ENCODE data around the gene SMAD7. TPM values are rescaled to one million over a fixed set of nuclear protein-coding genes. Genes with fewer than 3 reads are reported as not detected.

SMAD7 gene
- total RNA-seq, 4 donors from 2014 or later, result 19.6 to 23.9 (median 20.7) TPM

DNA sequence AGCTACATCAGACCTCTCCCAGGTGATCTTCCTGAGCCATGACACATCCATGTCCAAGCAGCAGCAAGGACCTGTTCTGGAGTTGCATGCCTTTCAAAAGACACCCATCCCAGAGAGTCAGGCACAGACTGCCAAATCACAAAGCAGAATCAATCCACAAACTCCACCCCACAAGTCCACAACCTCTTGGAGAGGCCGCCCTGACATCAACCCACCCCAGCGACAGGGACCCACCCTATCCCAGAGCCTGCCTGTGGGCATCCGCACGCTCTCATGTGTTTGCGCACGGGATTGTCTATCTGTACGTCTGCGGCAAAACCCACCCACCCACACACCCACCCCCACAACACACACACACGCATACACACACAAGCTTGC is 11.9 kb downstream of the SMAD7 start:
- TF ChIP-seq, protein P1, sequence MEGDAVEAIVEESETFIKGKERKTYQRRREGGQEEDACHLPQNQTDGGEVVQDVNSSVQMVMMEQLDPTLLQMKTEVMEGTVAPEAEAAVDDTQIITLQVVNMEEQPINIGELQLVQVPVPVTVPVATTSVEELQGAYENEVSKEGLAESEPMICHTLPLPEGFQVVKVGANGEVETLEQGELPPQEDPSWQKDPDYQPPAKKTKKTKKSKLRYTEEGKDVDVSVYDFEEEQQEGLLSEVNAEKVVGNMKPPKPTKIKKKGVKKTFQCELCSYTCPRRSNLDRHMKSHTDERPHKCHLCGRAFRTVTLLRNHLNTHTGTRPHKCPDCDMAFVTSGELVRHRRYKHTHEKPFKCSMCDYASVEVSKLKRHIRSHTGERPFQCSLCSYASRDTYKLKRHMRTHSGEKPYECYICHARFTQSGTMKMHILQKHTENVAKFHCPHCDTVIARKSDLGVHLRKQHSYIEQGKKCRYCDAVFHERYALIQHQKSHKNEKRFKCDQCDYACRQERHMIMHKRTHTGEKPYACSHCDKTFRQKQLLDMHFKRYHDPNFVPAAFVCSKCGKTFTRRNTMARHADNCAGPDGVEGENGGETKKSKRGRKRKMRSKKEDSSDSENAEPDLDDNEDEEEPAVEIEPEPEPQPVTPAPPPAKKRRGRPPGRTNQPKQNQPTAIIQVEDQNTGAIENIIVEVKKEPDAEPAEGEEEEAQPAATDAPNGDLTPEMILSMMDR (IDR thresholded peaks at IDR 0.05), result no peak
- no peak for TF ChIP-seq POLR2A (IDR thresholded peaks at IDR 0.05)
- intact Hi-C loops (cut with DNase I; ENCODE audit: low total_unique reads), result no loop called here
- WGBS, 2 donors, result 22 to 27% methylated on average over 9 of the region's 9 CpGs
- DNase-seq (ENCODE audit: low spot score in 2 of 2), result no peak
- no peak overlapping the region for H3K4me3 ChIP-seq (ENCODE audit: low read depth, poor library complexity, severe bottlenecking)

DNA sequence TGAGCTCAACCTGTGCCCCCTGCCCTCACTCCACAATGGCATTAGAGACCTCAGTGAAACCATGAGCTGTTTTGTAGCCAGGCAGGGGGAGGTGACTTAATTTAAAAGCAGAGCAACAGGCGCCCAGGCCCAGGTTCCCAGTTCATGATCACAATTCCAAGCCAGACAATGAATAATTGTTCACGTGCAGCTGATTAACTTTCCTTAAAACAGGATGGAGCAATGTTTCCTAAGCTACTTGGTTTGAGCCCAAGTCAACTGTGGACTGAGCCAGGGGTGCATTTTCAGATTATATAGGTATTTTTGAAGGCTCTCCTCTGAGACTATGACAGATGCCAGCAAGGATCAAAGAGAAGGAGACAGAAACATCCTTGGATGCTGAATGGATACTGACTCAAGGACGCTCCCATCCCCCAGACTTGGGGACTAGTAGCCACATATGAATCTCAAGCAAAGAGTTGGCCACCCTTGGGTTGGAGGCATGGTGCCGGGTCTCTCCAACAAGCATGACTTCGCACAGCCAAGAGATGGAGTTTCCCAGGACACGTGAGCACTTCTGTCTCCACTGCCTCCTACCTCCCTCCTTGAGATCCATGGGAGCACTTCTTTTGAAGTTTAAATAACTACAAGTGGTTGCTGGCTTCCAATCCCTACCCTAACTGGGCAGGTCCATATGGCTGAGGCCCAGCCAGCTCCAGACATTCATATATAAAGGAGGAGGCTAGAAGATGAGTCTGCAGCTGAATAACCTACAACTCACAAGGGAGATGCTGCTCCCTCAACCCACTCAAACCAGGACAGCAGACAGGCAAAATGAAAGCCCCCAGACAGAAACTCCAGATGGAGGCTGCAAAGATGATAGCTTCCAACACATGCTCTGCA is 12.7 kb downstream of the SMAD7 start:
- no peak overlapping the region for H3K4me3 ChIP-seq (ENCODE audit: low read depth, poor library complexity, severe bottlenecking)
- WGBS, 2 donors, result 64 to 74% methylated on average over 6 of the region's 6 CpGs
- DNase-seq (ENCODE audit: low spot score in 2 of 2), result no peak
- TF ChIP-seq, protein P1 (IDR thresholded peaks at IDR 0.05), result no peak
- no peak for TF ChIP-seq POLR2A (IDR thresholded peaks at IDR 0.05)
- intact Hi-C loops (cut with DNase I; ENCODE audit: low total_unique reads), result no loop called here

DNA sequence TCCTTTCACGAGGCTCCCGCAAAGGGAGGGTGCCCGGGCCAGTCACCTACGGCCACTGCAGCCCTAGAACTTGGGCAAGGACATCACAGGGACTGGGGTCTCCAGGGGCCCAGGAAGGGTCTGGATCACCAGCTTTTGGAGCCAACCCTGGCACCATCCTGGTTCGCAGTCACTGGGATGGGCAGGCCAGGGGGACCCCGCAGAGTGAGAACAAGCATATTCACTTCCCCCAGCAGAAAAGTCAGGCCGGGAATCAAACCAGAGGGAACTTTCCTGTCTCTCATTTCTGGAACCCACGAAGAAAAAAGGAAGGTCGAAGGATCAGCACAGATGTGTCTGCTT is 15.4 kb downstream of the SMAD7 start:
- intact Hi-C loops (cut with DNase I; ENCODE audit: low total_unique reads), result no loop called here
- TF ChIP-seq POLR2A (IDR thresholded peaks at IDR 0.05), result no peak
- TF ChIP-seq, protein P1 (IDR thresholded peaks at IDR 0.05), result no peak
- WGBS, 2 donors, result 68 to 74% methylated on average over 8 to 9 of the region's 9 CpGs
- DNase-seq (ENCODE audit: low spot score in 2 of 2), result no peak
- no peak overlapping the region for H3K4me3 ChIP-seq (ENCODE audit: low read depth, poor library complexity, severe bottlenecking)

DNA sequence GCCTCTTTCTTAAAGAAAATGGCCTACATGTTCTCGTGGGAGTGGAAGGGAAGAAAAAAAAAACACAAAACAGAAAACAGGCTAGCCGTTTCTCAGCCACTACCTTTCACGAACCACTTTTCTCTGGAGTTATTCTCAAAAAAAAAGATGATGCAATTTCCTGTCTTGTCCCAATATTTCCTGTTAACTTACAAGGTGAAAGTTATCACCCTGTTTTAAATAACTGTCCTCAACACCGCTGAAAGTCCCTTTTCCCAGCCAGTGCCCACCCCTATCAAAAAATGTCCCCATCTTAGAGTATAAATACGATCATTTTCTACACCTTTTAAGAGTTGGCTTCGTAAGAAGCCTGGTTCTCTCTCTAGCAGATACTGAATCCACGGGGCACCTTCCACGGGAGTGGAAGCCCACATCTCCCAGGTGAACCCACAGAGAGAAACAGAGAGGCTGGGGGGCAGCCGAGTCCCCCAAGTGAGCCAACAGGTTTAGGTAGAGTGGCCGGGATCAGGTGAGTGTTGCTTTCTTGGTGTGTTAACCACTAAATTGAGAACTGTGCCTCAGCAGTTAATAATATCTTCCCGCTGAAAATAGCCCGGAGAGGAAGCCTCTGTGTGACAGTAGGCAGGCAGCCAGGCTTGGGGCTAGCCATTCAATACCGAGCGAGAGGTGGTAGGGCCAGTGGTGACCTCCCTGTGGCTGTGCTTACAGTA is 15.9 kb downstream of the SMAD7 start:
- TF ChIP-seq, protein P1 (IDR thresholded peaks at IDR 0.05), result no peak
- no peak for TF ChIP-seq POLR2A (IDR thresholded peaks at IDR 0.05)
- no peak for DNase-seq (ENCODE audit: low spot score in 2 of 2)
- 37 to 45% methylated on average over 14 of the region's 14 CpGs for WGBS, 2 donors
- intact Hi-C loops (cut with DNase I; ENCODE audit: low total_unique reads), result no loop called here
- no peak overlapping the region for H3K4me3 ChIP-seq (ENCODE audit: low read depth, poor library complexity, severe bottlenecking)

DNA sequence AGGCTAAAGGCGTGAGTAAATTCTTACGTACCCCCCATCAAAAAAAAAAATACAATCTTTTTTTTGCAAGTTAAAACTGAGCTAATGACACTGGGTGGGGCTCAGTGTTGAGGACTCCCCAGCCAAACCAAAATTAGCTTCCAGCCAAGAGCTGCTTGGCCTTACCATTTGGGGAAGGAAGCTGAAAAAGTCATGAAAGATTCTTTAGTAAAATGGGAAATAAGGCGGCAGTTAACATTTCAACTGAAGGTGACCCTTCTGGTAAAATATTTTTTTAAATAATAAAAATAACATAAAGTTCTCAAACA is 16.4 kb downstream of the SMAD7 start:
- 8 to 38% methylated on average over 3 of the region's 3 CpGs for WGBS, 2 donors
- intact Hi-C loops (cut with DNase I; ENCODE audit: low total_unique reads), result no loop called here
- DNase-seq (ENCODE audit: low spot score in 2 of 2), result no peak
- no peak overlapping the region for H3K4me3 ChIP-seq (ENCODE audit: low read depth, poor library complexity, severe bottlenecking)
- TF ChIP-seq, protein P1 (IDR thresholded peaks at IDR 0.05), result no peak
- TF ChIP-seq POLR2A (IDR thresholded peaks at IDR 0.05), result no peak

All from lower leg skin (tissue), 4 donors.